HG03565 (cell line): Measurements from ENCODE around the gene HDAC4.

ENCODE experiments used
- ATAC-seq: cut with Tn5 transposase; IDR thresholded peaks from one replicate; pipeline ENCODE4 v1.9.1; 2021; ENCODE audit warnings: mild to moderate bottlenecking, moderate library complexity; ENCODE audit not compliant: unreplicated experiment

The HDAC4 gene

GRCh38 chr2:239102266-239102665 is 298.6 kb downstream of the HDAC4 start:
- no peak for ATAC-seq

GRCh38 chr2:239101807-239102206 is 299.0 kb downstream of the HDAC4 start:
- ATAC-seq: no peak

GRCh38 chr2:239101071-239101470 is 299.7 kb downstream of the HDAC4 start:
- no peak for ATAC-seq

GRCh38 chr2:239099474-239099873 is 301.3 kb downstream of the HDAC4 start:
- ATAC-seq: no peak

GRCh38 chr2:239098288-239098970 is 302.4 kb downstream of the HDAC4 start:
- ATAC-seq: no peak

GRCh38 chr2:239097428-239097696 is 303.5 kb downstream of the HDAC4 start:
- no peak for ATAC-seq

- ATAC-seq: no peak
These were observed 304.0 kb downstream of the HDAC4 start for GRCh38 chr2:239096676-239097427.

- ATAC-seq: no peak
These were observed 305.2 kb downstream of the HDAC4 start for GRCh38 chr2:239095460-239096081.

GRCh38 chr2:239094867-239095266 is 306.0 kb downstream of the HDAC4 start:
- no peak for ATAC-seq

GRCh38 chr2:239093952-239094351 is 306.9 kb downstream of the HDAC4 start:
- no peak for ATAC-seq

- no peak for ATAC-seq
These were observed 307.3 kb downstream of the HDAC4 start for GRCh38 chr2:239093542-239093941.

GRCh38 chr2:239092571-239093294 is 308.1 kb downstream of the HDAC4 start:
- no peak for ATAC-seq

GRCh38 chr2:239089884-239090283 is 310.9 kb downstream of the HDAC4 start:
- ATAC-seq: no peak

GRCh38 chr2:239087046-239087710 is 313.6 kb downstream of the HDAC4 start:
- no peak for ATAC-seq

- ATAC-seq: no peak
These were observed 314.3 kb downstream of the HDAC4 start for GRCh38 chr2:239086325-239087020.

GRCh38 chr2:239085201-239085992 is 315.4 kb downstream of the HDAC4 start:
- no peak for ATAC-seq

GRCh38 chr2:239084007-239084406 is 316.8 kb downstream of the HDAC4 start:
- no peak for ATAC-seq

- no peak for ATAC-seq
These were observed 318.4 kb downstream of the HDAC4 start for GRCh38 chr2:239082425-239082824.

- ATAC-seq: no peak
These were observed 319.2 kb downstream of the HDAC4 start for GRCh38 chr2:239081622-239082021.

- ATAC-seq: no peak
These were observed 319.8 kb downstream of the HDAC4 start for GRCh38 chr2:239081046-239081445.
